Breast epithelium (tissue), 4 donors: ENCODE results near the gene ARHGEF28. TPM values are rescaled to one million over a fixed set of nuclear protein-coding genes. Genes with fewer than 3 reads are reported as not detected.

Source experiments
- DNase-seq, 2 donors: peaks; one replicate each; pipeline ENCODE4 v3.0.0-alpha.2; 2019; ENCODE audit warnings: low spot score in 2 of 2
- H3K27ac ChIP-seq, 2 donors: fragments of 200-600 bp; sonication (generic) in 1 of 2; one replicate each; pipeline ENCODE4 v1.5.1; 2016 to 2019; ENCODE audit warnings: mild to moderate bottlenecking in 1 of 2
- H3K27me3 ChIP-seq, 2 donors: fragments of 200-600 bp; sonication (generic) in 1 of 2; one replicate each; pipeline versions ENCODE4 v1.5.1 to v1.6.0; 2017 to 2019; ENCODE audit warnings: control low read depth in 1 of 2, mild to moderate bottlenecking in 1 of 2
- H3K36me3 ChIP-seq: fragments of 200-600 bp; one replicate; pipeline ENCODE4 v1.5.1; 2019
- H3K4me1 ChIP-seq, 2 donors: fragments of 200-600 bp; sonication (generic); one replicate each; pipeline ENCODE4 v1.5.1; 2016 to 2019; ENCODE audit warnings: control low read depth in 1 of 2
- H3K4me3 ChIP-seq, 3 donors: fragments of 200-600 bp; sonication (generic); 1 replicate in 2 of 3; 2 replicates in 1 of 3; pipeline ENCODE4 v1.5.1; 2016 to 2019; ENCODE audit warnings: mild to moderate bottlenecking in 3 of 3, moderate library complexity in 2 of 3
- H3K9me3 ChIP-seq, 2 donors: fragments of 200-600 bp; sonication (generic) in 1 of 2; one replicate each; pipeline ENCODE4 v1.5.1; 2016 to 2019; ENCODE audit warnings: control low read depth in 1 of 2
- CTCF ChIP-seq, 3 donors: fragments of 450-650 bp; IDR thresholded peaks; one replicate each; pipeline ENCODE4 v1.5.1; 2016 to 2017; ENCODE audit warnings: antibody characterized with exemption in 3 of 3, mild to moderate bottlenecking in 3 of 3, moderate library complexity in 3 of 3
- POLR2A ChIP-seq: fragments of 450-650 bp; IDR thresholded peaks from one replicate; pipeline ENCODE4 v1.6.1; 2016; ENCODE audit warnings: antibody characterized with exemption, mild to moderate bottlenecking, moderate library complexity
- POLR2AphosphoS5 ChIP-seq, 3 donors: sonication (generic); formaldehyde crosslinking; IDR thresholded peaks; one replicate each; pipeline ENCODE4 v1.6.1; 2017; ENCODE audit warnings: antibody characterized with exemption in 3 of 3
- intact Hi-C: fragments of 100-400 bp; cut with DNase I; formaldehyde crosslinking; loops from one replicate; pipeline ENCODE4 v1.15.1; 2023; ENCODE audit warnings: low total_unique reads
- total RNA-seq, 3 donors: library from RNA; depleted of rRNA; stranded (reverse); fragments of >200 nt; gene quantifications; one replicate each; pipeline ENCODE4 v1.1.0, GENCODE V29; 2016

Gene ARHGEF28
- total RNA-seq, 3 donors from 2014 or later: 11.4 to 65.4 (median 31.5) TPM

GRCh38 chr5:73636408-73636807 is 10.4 kb downstream of the ARHGEF28 start:
- DNase-seq: no peak
- H3K4me3 ChIP-seq: no peak overlapping the region
- no peaks in the 10 kb centered on the region for H3K36me3 ChIP-seq
- H3K27me3 ChIP-seq: no peaks in the 10 kb centered on the region
- intact Hi-C loops: no loop called here
- H3K9me3 ChIP-seq: no peaks in the 10 kb centered on the region
- no peaks in the 10 kb centered on the region for H3K4me1 ChIP-seq
- no peak for TF ChIP-seq POLR2A
- TF ChIP-seq POLR2AphosphoS5 (IDR thresholded peaks at IDR 0.05): no peak
- no peak for TF ChIP-seq CTCF (IDR thresholded peaks at IDR 0.05)
- no peak overlapping the region for H3K27ac ChIP-seq

GRCh38 chr5:73637565-73637964 is 11.6 kb downstream of the ARHGEF28 start:
- H3K36me3 ChIP-seq: no peaks in the 10 kb centered on the region
- no peaks in the 10 kb centered on the region for H3K27me3 ChIP-seq
- no peak for DNase-seq
- no peaks in the 10 kb centered on the region for H3K9me3 ChIP-seq
- H3K4me1 ChIP-seq: no peaks in the 10 kb centered on the region
- H3K27ac ChIP-seq: no peak overlapping the region
- no peak for TF ChIP-seq POLR2AphosphoS5 (IDR thresholded peaks at IDR 0.05)
- no peak for TF ChIP-seq CTCF (IDR thresholded peaks at IDR 0.05)
- TF ChIP-seq POLR2A: no peak
- intact Hi-C loops: no loop called here
- no peak overlapping the region for H3K4me3 ChIP-seq

DNA sequence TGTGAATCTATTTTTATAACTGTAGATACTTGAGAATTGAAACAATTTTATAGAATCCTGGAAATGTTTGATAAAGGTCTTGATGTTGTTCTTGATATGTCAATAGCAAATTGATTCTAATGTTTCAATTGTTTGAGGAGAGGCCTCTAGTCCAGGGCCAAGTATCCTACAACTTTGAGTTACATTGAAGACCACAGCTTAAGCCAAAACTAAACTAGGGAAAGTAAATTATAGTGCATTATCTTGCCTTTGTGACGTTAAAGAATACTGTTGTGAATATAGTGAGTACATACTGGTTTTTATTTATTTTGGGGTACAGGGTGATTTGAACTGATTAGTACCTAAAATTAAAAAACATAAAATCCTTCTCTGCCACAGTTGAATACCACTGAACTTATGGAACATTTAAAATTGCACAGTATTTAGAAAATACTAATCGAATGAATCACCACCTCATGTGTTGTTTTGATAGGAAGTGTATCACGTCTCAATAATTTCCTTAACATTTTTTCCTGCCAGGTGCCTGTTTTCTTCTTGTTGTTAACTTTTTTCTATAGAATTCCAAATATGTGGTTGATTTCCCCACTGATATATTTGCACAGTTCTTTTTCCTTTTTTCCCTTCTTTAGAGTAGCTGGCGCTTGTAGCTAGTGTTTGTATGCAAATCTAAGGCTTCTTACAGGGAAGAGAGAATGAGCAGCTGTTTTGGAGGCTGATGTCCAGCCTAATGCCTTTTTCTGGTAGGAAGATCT is 12.5 kb downstream of the ARHGEF28 start:
- Histone ChIP-seq H3K27ac (no peak overlapping the region), H3K4me1 (no peaks in the 10 kb centered on the region), H3K36me3 (no peaks in the 10 kb centered on the region), H3K9me3 (no peaks in the 10 kb centered on the region), H3K4me3 (no peak overlapping the region), H3K27me3 (no peaks in the 10 kb centered on the region)
- TF ChIP-seq POLR2A (no peak), CTCF (IDR thresholded peaks at IDR 0.05) (no peak), POLR2AphosphoS5 (IDR thresholded peaks at IDR 0.05) (no peak)
- no peak for DNase-seq
- intact Hi-C loops: no loop called here

DNA sequence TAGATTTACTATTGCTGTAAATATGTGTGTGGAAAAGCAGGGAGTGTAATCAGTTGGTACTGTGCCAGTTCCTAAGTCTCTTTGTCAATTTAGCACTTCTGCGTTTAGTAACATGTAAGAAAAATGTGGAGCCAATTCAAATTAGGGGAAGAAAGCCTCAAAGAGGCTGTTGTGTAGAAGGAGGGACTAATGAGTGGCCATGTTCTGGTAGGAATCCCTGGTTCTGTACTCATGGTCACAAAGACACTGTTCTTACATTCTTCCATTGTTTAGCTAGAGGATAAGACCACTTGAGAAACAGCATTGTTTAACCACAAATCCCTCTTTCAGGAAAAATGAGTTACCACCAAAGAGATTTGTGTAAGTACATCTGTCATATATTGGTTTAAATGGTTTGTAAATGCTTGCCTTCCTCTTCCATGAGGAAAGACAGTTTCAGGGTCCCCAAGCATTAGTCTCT is 14.9 kb downstream of the ARHGEF28 start:
- Histone ChIP-seq H3K36me3 (no peaks in the 10 kb centered on the region), H3K4me3 (no peak overlapping the region), H3K27me3 (no peaks in the 10 kb centered on the region), H3K4me1 (no peaks in the 10 kb centered on the region), H3K9me3 (no peaks in the 10 kb centered on the region), H3K27ac (no peak overlapping the region)
- no peak for DNase-seq
- intact Hi-C loops: no loop called here
- TF ChIP-seq CTCF (IDR thresholded peaks at IDR 0.05) (no peak), POLR2AphosphoS5 (IDR thresholded peaks at IDR 0.05) (no peak), POLR2A (no peak)

- TF ChIP-seq CTCF (IDR thresholded peaks at IDR 0.05) (no peak), POLR2AphosphoS5 (IDR thresholded peaks at IDR 0.05) (no peak), POLR2A (no peak)
- no peak for DNase-seq
- Histone ChIP-seq H3K4me1 (no peaks in the 10 kb centered on the region), H3K4me3 (no peak overlapping the region), H3K27ac (no peak overlapping the region), H3K27me3 (no peaks in the 10 kb centered on the region), H3K9me3 (no peaks in the 10 kb centered on the region), H3K36me3 (no peaks in the 10 kb centered on the region)
- intact Hi-C loops: no loop called here
These were observed 15.8 kb downstream of the ARHGEF28 start for GRCh38 chr5:73641811-73642210.
